Measurements from ENCODE around the gene KRTAP10-10.
"Not testable (repeated sequence)": the region's sequence is repeated elsewhere in the genome, so short reads cannot be mapped to it uniquely, and the experiment has no call there.

The KRTAP10-10 gene, protein sequence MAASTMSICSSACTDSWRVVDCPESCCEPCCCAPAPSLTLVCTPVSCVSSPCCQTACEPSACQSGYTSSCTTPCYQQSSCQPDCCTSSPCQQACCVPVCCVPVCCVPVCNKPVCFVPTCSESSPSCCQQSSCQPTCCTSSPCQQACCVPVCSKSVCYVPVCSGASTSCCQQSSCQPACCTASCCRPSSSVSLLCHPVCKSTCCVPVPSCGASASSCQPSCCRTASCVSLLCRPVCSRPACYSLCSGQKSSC

DNA sequence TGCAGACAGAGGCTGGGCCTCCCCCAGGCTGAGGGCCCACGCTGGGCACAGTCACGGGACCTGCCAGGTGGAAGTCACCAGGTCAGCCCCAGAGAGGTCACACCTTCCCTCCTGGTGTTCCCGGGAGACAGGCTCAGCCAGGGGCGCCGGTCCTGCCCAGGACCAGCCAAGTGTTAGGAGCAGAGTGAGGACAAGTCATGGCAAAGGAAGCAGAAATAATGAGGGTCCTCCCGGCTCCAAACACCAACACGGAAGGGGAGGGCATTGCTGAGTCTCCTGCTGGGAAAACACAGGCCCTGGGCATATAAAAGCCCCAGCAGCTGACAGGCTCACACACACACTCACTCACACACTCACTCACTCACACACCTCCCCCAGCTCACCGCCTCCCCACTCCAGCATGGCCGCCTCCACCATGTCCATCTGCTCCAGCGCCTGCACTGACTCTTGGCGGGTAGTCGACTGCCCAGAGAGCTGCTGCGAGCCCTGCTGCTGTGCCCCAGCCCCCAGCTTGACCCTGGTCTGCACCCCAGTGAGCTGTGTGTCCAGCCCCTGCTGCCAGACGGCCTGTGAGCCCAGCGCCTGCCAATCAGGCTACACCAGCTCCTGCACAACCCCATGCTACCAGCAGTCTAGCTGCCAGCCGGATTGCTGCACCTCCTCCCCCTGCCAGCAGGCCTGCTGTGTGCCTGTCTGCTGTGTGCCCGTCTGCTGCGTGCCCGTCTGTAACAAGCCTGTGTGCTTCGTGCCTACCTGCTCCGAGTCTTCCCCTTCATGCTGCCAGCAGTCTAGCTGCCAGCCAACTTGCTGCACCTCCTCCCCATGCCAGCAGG, at the start of gene KRTAP10-10:
TSS of gene KRTAP10-10 (plus strand) at position 339 of the 833 bp plus-strand sequence. CDS start at position 401, 62 bp downstream.
- DNase-seq (ENCODE audit: low spot score): no peak

DNA sequence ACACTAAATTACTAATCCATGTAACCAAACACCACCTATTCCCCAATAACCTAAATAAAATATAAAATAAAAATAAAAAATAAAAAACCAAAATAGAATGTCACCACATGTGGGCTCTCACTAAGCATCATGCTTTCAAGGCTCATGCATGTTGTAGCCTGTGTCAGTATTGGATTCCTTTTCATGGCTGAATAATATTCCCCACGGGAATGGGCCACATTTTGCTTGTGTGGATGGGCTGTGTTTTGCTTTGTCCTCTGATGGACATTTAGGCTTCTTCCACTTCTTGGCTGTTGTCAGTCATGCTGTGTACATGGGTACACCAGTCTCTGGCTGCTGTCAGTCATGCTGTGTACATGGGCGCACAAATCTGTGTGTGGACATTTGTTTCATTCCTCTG, 48.1 kb upstream of the KRTAP10-10 start:
- DNase-seq (ENCODE audit: low spot score): no peak

DNA sequence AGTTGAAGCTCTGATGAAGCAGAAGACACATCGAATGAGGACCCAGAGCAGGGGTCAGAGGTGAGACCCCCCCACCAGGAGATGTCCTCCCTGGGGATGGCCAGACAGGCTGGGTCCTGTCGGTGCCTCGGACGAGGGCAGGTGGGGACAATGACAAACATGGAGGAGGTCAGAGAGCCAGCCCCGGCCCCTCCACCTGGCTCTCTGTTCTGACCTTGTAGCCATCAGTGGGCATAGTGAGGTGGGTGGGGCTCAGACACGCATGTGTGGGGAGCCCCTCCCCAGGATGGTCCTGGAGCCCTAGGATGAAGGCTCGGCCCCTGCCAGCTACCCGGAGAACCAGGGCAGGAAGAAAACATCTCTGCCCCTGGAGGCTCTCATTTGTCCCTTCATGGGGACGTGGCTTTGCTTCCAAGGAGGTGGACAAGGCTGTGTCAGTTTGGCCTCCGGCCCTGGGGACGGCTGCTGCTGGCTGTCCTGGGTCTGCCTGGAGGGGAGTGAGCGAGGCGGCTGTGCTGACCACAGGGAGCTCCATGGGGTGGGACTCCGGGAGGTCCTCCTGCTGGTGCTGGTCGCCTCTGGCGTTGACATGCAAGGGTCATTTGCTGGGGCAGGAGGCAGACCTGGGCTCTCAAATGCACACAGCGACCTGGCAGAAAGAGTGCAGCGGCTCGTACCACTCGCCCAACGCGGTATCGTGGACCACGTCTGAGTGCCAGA, 47.4 kb upstream of the KRTAP10-10 start:
- DNase-seq (ENCODE audit: low spot score): no peak

DNA sequence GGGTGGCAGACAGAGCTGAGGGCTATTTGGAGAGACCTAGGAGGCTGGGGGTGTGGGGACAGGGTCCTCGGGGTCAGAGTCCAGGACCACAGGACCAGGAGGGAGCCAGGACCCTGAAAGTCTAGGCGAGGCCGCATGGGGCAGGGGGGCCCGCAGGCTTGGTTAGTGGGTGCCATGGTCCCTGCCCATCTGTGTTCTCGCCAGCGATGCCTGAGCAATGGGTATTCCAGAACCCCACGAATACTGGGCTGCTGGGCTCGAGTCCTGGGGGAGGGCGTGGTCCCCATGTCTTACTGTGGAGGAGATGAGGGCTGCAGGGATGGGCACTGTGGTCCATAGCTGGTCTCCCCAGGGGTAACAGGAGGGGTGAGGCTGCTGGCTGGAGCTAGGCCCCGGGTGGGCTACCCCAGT, 46.8 kb upstream of the KRTAP10-10 start:
- no peak for DNase-seq (ENCODE audit: low spot score)

DNA sequence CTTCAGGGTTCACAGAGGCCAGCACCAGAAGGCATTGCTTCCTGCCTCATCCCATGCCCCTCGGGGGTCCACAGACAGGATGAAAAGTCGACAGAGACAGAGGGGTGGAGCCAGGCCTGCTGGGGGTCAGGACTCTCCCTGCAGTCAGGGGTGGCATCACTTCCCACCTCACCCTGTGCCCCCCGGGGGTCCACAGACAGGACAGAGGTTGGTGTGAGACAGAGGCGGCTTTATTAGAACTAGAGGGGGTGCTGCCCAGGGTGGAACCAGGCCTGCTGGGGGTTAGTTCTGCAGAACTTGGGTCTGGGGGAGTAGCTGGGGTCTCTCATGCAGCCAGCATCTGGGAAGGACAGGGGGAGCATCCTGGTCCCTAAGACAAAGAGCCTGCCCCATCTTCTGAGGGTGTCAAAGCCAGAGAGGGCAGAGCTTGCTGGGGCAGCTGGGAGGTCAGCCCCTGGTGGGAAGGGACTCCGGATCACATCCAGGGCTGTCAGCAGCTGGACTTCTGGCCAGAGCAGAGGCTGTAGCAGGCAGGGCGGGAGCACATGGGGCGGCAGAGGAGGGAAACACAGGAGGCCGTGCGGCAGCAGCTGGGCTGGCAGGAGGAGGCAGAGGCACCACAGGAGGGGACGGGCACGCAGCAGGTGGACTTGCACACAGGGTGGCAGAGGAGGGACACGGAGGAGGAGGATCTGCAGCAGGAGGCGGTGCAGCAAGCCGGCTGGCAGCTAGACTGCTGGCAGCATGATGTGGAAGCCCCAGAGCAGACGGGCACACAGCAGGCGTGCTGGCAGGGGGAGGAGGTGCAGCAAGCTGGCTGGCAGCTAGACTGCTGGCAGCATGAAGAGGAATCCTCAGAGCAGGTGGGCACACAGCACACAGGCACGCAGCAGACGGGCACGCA, 46.0 kb upstream of the KRTAP10-10 start:
- DNase-seq (ENCODE audit: low spot score): not testable (repeated sequence)

DNA sequence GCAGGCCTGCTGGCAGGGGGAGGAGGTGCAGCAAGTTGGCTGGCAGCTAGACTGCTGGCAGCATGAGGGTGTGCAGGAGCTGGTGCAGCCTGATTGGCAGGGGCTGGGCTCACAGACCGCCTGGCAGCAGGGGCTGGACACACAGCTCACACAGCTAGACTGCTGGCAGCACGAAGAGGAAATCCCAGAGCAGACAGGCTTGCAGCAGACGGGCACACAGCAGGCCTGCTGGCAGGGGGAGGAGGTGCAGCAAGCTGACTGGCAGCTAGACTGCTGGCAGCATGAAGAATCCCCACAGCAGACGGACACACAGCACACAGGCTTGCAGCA, 45.4 kb upstream of the KRTAP10-10 start:
- DNase-seq (ENCODE audit: low spot score): not testable (repeated sequence)

DNA sequence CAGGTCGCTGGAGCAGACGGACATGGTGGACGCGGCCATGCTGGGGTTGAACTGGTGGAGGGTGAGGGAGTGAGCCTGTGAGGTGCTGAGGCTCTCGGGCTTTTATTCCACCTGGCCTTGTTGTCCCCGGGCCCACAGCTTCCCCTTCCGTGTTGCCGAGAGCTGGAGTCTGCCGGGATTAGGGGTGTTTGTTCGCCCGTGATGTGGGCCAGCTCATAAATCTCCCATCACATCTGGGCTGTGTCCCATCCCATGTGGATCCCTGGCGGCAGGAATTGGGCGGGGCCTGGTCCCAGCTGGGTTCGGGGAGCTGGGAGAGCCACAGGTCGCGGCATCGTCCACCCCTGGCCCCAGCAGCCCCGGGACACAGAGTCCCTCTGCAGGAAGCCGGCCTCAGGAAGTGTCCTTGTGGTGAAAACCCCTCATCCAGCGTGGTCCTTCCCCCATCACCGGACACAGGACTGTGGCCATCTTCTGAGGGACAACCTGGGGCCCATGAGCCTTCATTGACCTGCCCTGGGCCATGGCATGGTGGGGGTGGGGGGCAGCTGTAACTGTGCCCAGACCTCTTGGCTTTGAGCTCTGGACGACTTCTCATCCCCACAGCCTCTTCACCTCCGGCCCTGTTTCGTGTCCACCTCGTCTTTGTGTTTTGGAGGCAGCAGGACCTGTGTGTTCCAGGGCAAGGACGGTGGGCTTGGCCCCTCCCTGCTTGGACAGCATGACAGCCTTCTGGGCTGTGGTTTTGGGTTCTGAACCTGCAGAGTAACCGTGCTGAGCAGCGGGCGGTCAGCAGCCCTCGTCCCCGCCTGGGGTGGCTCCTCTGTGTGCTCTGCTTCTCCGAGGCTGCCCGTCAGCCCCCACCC, 44.5 kb upstream of the KRTAP10-10 start, which contains the start of gene KRTAP10-6:
TSS of gene KRTAP10-6 (minus strand) at position 60 of the 866 bp plus-strand sequence. CDS start at position 39, 21 bp downstream.
- no peak for DNase-seq (ENCODE audit: low spot score)

DNA sequence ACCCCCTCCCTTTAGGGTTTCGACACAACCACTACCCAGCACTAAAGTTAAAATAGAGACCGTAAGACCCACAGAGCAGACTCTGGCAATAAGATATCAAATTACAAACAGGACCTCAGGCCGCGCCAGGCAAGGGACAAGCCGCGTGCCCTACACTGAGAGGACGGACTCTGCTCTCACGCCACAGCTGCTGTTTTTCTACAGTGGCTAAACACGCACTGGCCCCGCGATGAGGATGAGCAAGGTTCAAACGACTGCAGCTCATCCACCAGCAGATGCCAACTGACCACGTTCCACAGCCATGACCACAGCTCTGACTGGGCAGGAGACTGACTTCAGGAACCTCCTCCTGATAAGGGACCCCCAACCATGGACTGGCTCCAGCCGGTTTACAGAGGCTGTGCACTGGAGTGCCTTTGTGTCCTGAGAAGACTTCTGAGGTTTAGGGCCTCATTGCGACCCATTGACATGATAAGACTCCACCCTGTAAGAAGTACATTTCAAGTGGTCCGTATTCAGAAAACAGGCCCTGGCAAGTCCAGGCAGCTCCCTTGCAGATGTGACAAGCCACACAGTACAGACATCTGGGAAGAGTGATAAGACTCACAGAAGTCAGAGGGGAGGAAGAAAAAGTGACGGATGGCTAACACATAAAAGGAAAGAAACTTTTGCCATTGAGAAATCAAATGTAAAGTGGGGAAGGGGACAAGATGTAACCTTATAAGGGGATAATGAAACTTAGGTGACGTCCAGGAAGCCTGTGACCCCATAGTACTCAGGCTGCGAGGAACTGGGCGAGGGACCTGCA, 43.4 kb upstream of the KRTAP10-10 start:
- DNase-seq (ENCODE audit: low spot score): peak; percentile 57

DNA sequence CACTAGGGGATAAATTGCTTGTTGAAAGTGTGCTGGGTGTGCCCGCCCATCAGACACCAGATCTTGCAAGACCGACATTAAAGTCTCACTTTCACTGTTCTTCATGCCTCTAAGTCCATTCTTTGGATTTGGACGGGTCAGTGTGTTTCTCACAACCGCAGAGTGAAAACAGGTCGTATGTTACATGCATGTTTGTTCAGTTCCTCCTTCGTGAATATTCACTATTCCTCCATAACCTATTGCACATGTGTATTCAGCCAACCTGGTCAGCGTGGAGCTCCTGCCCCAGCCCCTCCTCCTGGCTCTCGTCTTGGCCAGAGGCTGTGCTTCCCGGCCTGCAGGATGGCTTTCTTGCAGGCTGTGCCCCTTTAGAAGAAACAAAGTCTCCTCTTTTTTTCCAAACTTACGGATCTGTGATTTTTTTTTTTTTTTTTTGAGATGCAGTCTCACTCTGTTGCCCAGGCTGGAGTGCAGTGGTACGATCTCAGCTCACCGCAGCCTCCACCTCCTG, 42.7 kb upstream of the KRTAP10-10 start:
- DNase-seq (ENCODE audit: low spot score): no peak

DNA sequence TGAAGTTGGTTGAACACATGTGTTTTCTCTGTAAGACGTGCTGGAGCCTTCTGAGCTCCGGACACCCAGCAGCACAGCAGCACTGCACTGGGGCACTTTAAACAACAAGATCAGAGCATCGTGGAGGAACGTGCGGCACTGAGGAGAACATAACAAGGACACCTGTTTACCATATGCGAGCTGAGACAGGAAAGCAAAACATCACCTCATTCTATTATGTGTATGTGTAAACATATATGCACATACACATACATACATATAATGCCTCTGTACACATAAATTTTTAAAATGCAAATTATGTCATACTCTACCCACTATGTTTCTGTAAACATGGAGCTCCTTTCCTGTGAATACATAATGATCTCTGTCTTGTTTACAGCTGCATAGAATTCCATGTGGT, 41.6 kb upstream of the KRTAP10-10 start:
- no peak for DNase-seq (ENCODE audit: low spot score)

DNA sequence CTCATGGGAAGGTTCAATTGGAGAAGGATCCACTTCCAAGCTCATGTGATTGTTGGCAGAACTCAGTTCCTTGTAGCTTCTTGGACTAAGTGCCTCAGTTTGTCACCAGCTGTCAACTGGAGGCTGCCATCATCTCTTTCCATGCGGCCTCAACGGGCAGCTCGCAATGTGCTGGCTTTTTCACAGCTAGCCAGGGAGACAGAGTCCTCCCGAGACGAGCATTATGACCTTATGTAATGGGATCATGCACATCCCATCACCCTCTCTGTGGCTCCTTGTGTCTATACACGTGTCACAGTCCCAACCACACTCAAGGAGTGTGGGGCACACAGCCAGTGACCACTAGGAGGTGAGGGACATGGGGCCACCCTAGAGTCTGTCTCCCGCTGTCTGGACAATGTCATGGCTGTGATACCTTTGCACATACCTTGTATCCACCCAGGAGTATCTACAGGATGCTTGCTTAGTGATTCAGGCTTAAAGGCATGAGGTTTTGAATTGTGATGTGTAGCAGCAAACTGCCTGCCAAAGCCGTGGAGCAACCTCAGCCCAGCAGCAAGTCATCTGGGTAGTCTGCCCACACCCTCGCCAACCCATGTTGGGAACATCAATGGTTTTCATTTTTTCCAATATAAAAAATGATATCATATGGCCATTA, 41.0 kb upstream of the KRTAP10-10 start:
- peak; percentile 25 for DNase-seq (ENCODE audit: low spot score)

DNA sequence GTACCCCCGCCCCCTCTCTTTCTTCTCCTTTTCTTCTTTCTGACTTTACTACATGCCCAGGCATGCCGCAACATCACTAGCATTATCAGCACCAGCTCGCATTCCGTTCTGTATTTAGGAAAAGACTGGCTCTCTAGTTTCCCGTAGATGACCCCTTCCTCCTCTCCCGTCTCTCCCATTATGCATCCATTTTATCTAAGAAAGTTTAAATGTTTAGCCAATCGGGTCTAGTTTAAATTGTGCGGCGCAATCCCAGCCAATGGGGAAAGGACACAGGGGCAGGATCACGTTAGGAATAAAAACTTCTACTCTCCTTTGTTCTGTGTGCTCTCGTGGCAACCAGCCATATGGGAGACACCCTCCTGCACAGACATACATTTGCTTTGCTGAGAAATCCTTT, 39.1 kb upstream of the KRTAP10-10 start:
- no peak for DNase-seq (ENCODE audit: low spot score)

DNA sequence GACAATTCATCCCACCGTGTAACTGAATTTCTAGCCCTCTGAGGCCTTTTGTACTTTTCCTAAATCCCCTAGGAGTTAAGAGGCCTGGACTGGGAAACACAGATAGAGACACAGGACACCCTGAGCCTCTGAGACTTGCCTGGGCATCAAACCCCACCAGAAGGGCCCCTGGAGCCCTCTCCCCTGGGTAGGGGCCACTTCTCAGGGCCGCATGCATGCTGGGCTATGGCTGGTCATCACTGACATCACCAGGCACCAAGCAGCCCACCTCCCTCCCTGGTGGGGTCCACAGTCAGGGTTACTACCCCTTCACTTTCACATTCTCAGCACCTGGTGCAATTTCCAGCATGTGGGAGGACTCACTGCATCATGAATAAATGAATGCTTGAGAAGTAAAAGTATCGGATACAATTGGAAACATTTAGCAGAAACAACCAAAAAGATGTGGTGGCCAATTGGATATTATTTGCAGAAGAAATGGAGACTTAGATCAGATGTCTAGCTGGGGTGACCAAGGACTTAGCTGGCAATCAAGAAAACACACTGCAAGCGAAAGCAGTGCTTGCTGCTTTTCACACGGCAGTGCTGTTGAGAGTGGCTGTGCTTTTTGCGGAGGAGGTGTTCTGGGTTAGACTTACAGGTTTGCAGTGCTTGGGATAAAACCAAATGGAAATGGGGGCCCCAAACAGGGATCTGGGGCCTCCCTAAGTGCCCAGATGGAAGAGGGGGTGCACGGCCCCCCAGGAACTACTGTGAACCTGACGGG, 37.7 kb upstream of the KRTAP10-10 start:
- DNase-seq (ENCODE audit: low spot score): no peak

DNA sequence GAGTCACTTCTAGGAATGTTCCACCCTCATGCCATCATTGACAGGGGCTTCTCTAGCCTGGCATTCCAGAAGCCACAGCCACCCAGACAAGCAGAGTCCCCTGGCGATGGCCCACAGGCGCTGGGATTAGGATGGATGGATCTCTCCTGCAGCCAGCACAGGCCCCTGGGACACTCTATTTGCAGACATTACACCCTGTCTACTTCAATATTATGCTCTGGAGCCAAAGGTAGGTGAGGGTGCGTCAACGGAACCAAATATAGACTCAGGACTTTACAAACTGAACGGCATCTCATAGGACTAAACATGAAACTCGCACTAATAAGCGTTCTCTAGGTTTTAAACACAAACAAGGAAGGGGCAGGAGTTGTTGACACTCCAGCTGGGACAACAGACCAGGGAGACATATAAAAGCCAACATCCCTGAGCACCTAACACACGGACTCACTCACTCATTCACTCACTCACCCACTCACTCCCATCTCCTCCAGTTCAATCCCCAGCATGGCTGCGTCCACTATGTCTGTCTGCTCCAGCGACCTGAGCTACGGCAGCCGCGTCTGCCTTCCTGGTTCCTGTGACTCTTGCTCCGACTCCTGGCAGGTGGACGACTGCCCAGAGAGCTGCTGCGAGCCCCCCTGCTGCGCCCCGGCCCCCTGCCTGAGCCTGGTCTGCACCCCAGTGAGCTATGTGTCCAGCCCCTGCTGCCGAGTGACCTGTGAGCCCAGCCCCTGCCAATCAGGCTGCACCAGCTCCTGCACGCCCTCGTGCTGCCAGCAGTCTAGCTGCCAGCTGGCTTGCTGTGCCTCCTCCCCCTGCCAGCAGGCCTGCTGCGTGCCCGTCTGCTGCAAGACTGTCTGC, 36.8 kb upstream of the KRTAP10-10 start, which contains the start of gene KRTAP10-7:
TSS of gene KRTAP10-7 (plus strand) at position 480 of the 861 bp plus-strand sequence. CDS start at position 505, 25 bp downstream.
- DNase-seq (ENCODE audit: low spot score): not testable (repeated sequence)

DNA sequence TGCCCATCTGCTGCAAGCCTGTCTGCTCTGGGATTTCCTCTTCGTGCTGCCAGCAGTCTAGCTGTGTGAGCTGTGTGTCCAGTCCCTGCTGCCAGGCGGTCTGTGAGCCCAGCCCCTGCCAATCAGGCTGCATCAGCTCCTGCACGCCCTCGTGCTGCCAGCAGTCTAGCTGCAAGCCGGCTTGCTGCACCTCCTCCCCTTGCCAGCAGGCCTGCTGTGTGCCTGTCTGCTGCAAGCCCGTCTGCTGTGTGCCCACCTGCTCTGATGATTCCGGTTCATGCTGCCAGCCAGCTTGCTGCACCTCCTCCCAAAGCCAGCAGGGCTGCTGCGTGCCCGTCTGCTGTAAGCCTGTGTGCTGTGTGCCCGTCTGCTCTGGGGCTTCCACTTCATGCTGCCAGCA, 36.1 kb upstream of the KRTAP10-10 start:
- DNase-seq (ENCODE audit: low spot score): not testable (repeated sequence)

DNA sequence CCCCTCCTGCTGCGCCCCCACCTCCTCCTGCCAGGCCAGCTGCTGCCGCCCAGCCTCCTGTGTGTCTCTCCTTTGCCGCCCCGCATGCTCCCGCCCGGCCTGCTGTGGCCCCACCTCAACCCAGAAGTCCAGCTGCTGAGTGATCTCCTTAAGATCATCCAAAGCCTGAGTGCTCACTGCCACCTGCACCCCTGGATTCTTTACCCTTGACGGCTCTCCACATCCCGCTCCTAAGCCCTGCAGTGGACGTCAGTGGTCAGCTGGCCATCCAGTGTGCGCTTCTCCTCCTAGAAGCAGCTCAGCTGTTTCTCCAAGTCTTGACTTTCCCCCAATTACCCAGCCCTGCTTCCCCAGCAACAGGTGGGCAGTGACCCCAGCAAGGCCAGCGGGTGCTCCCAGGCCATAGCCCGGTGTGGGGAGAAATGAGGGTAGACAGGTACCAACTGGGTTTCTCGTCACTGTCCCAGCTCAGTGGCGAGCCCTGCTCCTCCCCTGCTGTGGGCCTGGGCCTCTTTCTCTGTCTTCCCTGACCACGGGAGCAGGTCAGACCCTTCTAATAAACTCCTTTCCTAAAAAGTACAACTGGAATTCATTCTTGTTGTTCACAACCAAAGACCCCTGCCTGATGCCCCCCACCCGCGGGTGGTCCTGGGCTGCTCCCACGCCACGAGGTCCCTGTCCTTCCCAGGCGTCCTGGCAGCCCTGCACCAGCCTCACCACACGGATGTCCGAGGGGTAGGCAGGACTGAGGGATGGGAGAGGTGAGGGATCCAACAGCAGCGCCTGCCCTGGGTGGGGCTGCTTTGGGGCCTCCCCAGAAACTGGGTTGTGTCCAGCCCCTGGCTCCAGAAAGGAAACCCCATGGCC, 35.3 kb upstream of the KRTAP10-10 start:
- DNase-seq (ENCODE audit: low spot score): no peak
